Neural cell (in vitro differentiated cells): ENCODE results near the gene ACOT7. TPM values are rescaled to one million over a fixed set of nuclear protein-coding genes. Genes with fewer than 3 reads are reported as not detected.

Source experiments
- H2AFZ ChIP-seq: fragments of 200-600, 300-800 bp; sonication (generic), shearing (Covaris generic); 2 replicates; pipeline ENCODE4 v1.6.0; 2014; ENCODE audit warnings: low read depth, mild to moderate bottlenecking, antibody characterized with exemption, low read length, moderate library complexity
- H3F3A ChIP-seq: fragments of 200-600 bp; shearing (Covaris generic); 2 replicates; pipeline ENCODE4 v1.6.1; 2016; ENCODE audit warnings: mild to moderate bottlenecking, moderate library complexity, mixed read lengths, antibody characterized with exemption, low read length; ENCODE audit not compliant: insufficient read depth, poor library complexity, severe bottlenecking
- H3K27ac ChIP-seq: fragments of 200-600, 300-800 bp; sonication (generic), shearing (Covaris generic); 2 replicates; pipeline ENCODE4 v1.5.1; 2014; ENCODE audit warnings: mild to moderate bottlenecking, low read length, moderate library complexity
- H3K27me3 ChIP-seq: fragments of 300-800, 200-600 bp; sonication (generic), shearing (Covaris generic); 2 replicates; pipeline ENCODE4 v1.6.0; 2014; ENCODE audit warnings: mild to moderate bottlenecking, low read depth, low read length, moderate library complexity; ENCODE audit not compliant: insufficient read depth
- H3K36me3 ChIP-seq: fragments of 300-800, 200-600 bp; sonication (generic), shearing (Covaris generic); 2 replicates; pipeline ENCODE4 v1.5.1; 2014; ENCODE audit warnings: mild to moderate bottlenecking, antibody characterized with exemption, low read length, moderate library complexity; ENCODE audit not compliant: insufficient read depth
- H3K4me2 ChIP-seq: fragments of 300-800, 200-600 bp; sonication (generic), shearing (Covaris generic); 2 replicates; pipeline ENCODE4 v1.6.0; 2014; ENCODE audit warnings: mild to moderate bottlenecking, low read length
- H3K4me3 ChIP-seq: fragments of 300-800, 200-600 bp; sonication (generic), shearing (Covaris generic); 2 replicates; pipeline ENCODE4 v1.5.1; 2014; ENCODE audit warnings: mild to moderate bottlenecking, low read length, moderate library complexity
- H3K79me2 ChIP-seq: fragments of 200-600 bp; shearing (Covaris generic); replicated peaks from 2 replicates; pipeline ENCODE4 v1.6.0; 2014; ENCODE audit warnings: mild to moderate bottlenecking, low read length, moderate library complexity; ENCODE audit not compliant: insufficient read depth
- H3K9ac ChIP-seq: fragments of 300-800, 200-600 bp; sonication (generic), shearing (Covaris generic); 2 replicates; pipeline ENCODE4 v1.6.1; 2016; ENCODE audit warnings: mild to moderate bottlenecking, low read length, mixed read lengths
- H3K9me2 ChIP-seq: fragments of 200-600 bp; shearing (Covaris generic); 2 replicates; pipeline ENCODE4 v1.6.1; 2016; ENCODE audit warnings: mild to moderate bottlenecking, low read length, mixed read lengths; ENCODE audit not compliant: insufficient read depth
- H3K9me3 ChIP-seq: fragments of 200-600, 300-800 bp; sonication (generic), shearing (Covaris generic); 2 replicates; pipeline ENCODE4 v1.6.1; 2016; ENCODE audit warnings: mild to moderate bottlenecking, mixed run types, low read length, moderate library complexity, mixed read lengths
- H4K20me1 ChIP-seq: fragments of 200-600 bp; shearing (Covaris generic); 2 replicates; pipeline ENCODE4 v1.6.1; 2016; ENCODE audit warnings: mild to moderate bottlenecking, mixed run types; ENCODE audit not compliant: insufficient read depth
- EP300 ChIP-seq: fragments of 450-650 bp; conservative IDR thresholded peaks from 2 replicates; pipeline ENCODE4 v1.6.1; 2014; ENCODE audit warnings: antibody characterized with exemption, mild to moderate bottlenecking, moderate library complexity; ENCODE audit not compliant: poor library complexity, severe bottlenecking
- EZH2 ChIP-seq: fragments of 200-600, 300-800 bp; shearing (Covaris generic), sonication (generic); IDR thresholded peaks from 2 replicates; pipeline ENCODE4 v1.6.1; 2014; ENCODE audit warnings: antibody characterized with exemption, low read length, borderline replicate concordance, mild to moderate bottlenecking; ENCODE audit not compliant: insufficient read depth, poor library complexity, severe bottlenecking
- MXI1 ChIP-seq: fragments of 450-650 bp; conservative IDR thresholded peaks from 2 replicates; pipeline ENCODE4 v1.6.1; 2014; ENCODE audit warnings: antibody characterized with exemption, mild to moderate bottlenecking; ENCODE audit not compliant: poor library complexity, severe bottlenecking
- POLR2AphosphoS5 ChIP-seq: IDR thresholded peaks from 2 replicates; pipeline ENCODE4 v1.6.1; 2012
- RAD21 ChIP-seq: fragments of 450-650 bp; conservative IDR thresholded peaks from 2 replicates; pipeline ENCODE4 v1.6.1; 2014; ENCODE audit warnings: antibody characterized with exemption, mild to moderate bottlenecking, moderate library complexity
- SMC3 ChIP-seq: fragments of 450-650 bp; conservative IDR thresholded peaks from 2 replicates; pipeline ENCODE4 v1.6.1; 2014; ENCODE audit warnings: antibody characterized with exemption, mild to moderate bottlenecking, moderate library complexity; ENCODE audit not compliant: poor library complexity
- TAF1 ChIP-seq: IDR thresholded peaks from 2 replicates; pipeline ENCODE4 v1.6.1; 2012; ENCODE audit warnings: low read depth
- polyA plus RNA-seq: library from polyadenylated mRNA; depleted of rRNA; stranded (reverse); fragments of >200 nt; gene quantifications from 2 replicates; pipeline ENCODE4 v1.2.3, GENCODE V29; 2014
- TF ChIP-seq, protein P1 (sequence below): fragments of 450-650 bp; IDR thresholded peaks from 2 replicates; pipeline ENCODE4 v1.5.1; 2014; ENCODE audit warnings: antibody characterized with exemption, mild to moderate bottlenecking, moderate library complexity; ENCODE audit not compliant: poor library complexity, severe bottlenecking
- TF ChIP-seq, protein P2 (sequence below): IDR thresholded peaks from 2 replicates; pipeline ENCODE4 v1.6.1; 2012; ENCODE audit warnings: borderline replicate concordance

Gene ACOT7
- polyA plus RNA-seq, 1 donor from 2014 or later: 101 TPM

- Histone ChIP-seq H3K9me2 (no peaks in the 10 kb centered on the region), H3K27ac (peak overlapping the region; percentile 97), H3K9ac (peak overlapping the region; percentile 78), H3K4me2 (peak overlapping the region; percentile 62), H3F3A (no peaks in the 10 kb centered on the region), H4K20me1 (no peaks in the 10 kb centered on the region), H3K9me3 (no peaks in the 10 kb centered on the region), H3K4me3 (peak overlapping the region; percentile 55), H3K79me2 (no peaks in the 10 kb centered on the region), H2AFZ (no peak overlapping the region), H3K36me3 (no peaks in the 10 kb centered on the region), H3K27me3 (no peaks in the 10 kb centered on the region)
- TF ChIP-seq TAF1 (no peak), MXI1 (peak; percentile 74), EP300 (peak; percentile 79), POLR2AphosphoS5 (peak; percentile 61), SMC3 (peak; percentile 29), EZH2 (no peak), RAD21 (peak; percentile 31)
- TF ChIP-seq, protein P1, sequence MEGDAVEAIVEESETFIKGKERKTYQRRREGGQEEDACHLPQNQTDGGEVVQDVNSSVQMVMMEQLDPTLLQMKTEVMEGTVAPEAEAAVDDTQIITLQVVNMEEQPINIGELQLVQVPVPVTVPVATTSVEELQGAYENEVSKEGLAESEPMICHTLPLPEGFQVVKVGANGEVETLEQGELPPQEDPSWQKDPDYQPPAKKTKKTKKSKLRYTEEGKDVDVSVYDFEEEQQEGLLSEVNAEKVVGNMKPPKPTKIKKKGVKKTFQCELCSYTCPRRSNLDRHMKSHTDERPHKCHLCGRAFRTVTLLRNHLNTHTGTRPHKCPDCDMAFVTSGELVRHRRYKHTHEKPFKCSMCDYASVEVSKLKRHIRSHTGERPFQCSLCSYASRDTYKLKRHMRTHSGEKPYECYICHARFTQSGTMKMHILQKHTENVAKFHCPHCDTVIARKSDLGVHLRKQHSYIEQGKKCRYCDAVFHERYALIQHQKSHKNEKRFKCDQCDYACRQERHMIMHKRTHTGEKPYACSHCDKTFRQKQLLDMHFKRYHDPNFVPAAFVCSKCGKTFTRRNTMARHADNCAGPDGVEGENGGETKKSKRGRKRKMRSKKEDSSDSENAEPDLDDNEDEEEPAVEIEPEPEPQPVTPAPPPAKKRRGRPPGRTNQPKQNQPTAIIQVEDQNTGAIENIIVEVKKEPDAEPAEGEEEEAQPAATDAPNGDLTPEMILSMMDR: peak; percentile 13
- TF ChIP-seq, protein P2, sequence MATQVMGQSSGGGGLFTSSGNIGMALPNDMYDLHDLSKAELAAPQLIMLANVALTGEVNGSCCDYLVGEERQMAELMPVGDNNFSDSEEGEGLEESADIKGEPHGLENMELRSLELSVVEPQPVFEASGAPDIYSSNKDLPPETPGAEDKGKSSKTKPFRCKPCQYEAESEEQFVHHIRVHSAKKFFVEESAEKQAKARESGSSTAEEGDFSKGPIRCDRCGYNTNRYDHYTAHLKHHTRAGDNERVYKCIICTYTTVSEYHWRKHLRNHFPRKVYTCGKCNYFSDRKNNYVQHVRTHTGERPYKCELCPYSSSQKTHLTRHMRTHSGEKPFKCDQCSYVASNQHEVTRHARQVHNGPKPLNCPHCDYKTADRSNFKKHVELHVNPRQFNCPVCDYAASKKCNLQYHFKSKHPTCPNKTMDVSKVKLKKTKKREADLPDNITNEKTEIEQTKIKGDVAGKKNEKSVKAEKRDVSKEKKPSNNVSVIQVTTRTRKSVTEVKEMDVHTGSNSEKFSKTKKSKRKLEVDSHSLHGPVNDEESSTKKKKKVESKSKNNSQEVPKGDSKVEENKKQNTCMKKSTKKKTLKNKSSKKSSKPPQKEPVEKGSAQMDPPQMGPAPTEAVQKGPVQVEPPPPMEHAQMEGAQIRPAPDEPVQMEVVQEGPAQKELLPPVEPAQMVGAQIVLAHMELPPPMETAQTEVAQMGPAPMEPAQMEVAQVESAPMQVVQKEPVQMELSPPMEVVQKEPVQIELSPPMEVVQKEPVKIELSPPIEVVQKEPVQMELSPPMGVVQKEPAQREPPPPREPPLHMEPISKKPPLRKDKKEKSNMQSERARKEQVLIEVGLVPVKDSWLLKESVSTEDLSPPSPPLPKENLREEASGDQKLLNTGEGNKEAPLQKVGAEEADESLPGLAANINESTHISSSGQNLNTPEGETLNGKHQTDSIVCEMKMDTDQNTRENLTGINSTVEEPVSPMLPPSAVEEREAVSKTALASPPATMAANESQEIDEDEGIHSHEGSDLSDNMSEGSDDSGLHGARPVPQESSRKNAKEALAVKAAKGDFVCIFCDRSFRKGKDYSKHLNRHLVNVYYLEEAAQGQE: peak; percentile 83
Observed at GRCh38 chr1:6275826-6276782, 117.5 kb downstream of the ACOT7 start.

- H3K4me2 ChIP-seq: no peak overlapping the region
- no peaks in the 10 kb centered on the region for H3K9me3 ChIP-seq
- H3K27ac ChIP-seq: peak overlapping the region; percentile 97
- no peaks in the 10 kb centered on the region for H3F3A ChIP-seq
- H3K79me2 ChIP-seq: no peaks in the 10 kb centered on the region
- H3K4me3 ChIP-seq: no peak overlapping the region
- no peak overlapping the region for H2AFZ ChIP-seq
- H3K9me2 ChIP-seq: no peaks in the 10 kb centered on the region
- H4K20me1 ChIP-seq: no peaks in the 10 kb centered on the region
- TF ChIP-seq SMC3 (no peak), POLR2AphosphoS5 (no peak), MXI1 (no peak), RAD21 (no peak), TAF1 (no peak), EP300 (no peak), EZH2 (no peak)
- TF ChIP-seq, protein P1: no peak
- TF ChIP-seq, protein P2: no peak
- no peaks in the 10 kb centered on the region for H3K27me3 ChIP-seq
- H3K36me3 ChIP-seq: no peaks in the 10 kb centered on the region
- no peak overlapping the region for H3K9ac ChIP-seq
Observed at GRCh38 chr1:6274622-6275139, 118.9 kb downstream of the ACOT7 start.
